ENCODE results near the gene POU6F1.

POU6F1 gene

DNA sequence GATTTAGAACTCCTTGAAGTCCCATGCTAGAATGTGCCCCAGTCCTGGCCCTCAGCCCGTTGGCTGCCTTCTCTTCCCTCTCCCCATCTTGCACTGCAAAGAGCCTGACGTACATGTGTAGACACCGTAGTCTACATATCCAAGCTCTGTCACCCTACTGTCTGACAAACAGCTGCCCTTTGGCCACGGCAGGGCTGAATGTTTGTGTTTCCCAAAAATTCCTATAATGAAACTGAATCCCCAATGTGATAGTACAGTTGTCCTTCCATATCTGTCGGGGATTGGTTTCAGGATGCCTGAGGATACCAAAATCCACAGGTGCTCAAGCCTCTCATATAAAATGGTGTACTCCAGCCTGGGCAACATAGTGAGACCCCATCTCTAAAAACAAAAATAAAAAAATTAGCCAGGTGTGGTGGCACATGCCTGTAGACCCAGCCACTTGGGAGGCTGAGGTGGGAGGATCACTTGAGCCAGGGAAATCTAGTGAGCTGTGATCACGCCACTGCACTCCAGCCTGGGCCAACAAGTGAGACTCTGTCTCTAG, 32.6 kb downstream of the POU6F1 start:
- peaks cover 6% of the 10 kb centered on the region for H3K27me3 Mint-ChIP-seq
- H3K9me3 Mint-ChIP-seq, result no peaks in the 10 kb centered on the region
- no peaks in the 10 kb centered on the region for H3K4me1 Mint-ChIP-seq
- no peak overlapping the region for H3K4me3 Mint-ChIP-seq
- H3K36me3 Mint-ChIP-seq, result no peaks in the 10 kb centered on the region
- CTCF ChIA-PET, result no interaction called here
- no peak for DNase-seq
- no peak overlapping the region for H3K27ac Mint-ChIP-seq

DNA sequence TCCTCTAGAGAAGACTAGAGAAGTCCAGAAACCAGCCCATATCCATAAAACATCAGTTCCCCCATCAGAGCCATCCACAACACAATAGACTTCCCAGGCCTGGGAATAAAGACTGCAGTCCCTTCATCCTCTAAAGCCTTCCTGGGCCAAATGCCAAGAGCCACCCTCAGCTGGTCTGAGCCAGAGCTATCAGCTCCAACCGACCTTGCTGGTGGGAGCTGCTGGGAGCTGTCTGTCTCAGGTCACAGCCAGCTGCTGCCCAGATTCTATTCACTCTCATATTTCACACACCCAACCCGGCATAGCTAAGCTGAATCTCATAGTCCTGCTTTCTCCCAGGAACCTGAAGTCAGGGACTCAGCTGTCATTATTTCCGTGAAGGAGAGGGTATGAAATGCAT, 34.0 kb downstream of the POU6F1 start:
- Mint-ChIP-seq H3K4me3 (no peak overlapping the region), H3K27me3 (peaks cover 6% of the 10 kb centered on the region), H3K4me1 (no peaks in the 10 kb centered on the region), H3K9me3 (no peaks in the 10 kb centered on the region), H3K36me3 (no peaks in the 10 kb centered on the region), H3K27ac (no peak overlapping the region)
- DNase-seq, result no peak
- CTCF ChIA-PET, result no interaction called here

DNA sequence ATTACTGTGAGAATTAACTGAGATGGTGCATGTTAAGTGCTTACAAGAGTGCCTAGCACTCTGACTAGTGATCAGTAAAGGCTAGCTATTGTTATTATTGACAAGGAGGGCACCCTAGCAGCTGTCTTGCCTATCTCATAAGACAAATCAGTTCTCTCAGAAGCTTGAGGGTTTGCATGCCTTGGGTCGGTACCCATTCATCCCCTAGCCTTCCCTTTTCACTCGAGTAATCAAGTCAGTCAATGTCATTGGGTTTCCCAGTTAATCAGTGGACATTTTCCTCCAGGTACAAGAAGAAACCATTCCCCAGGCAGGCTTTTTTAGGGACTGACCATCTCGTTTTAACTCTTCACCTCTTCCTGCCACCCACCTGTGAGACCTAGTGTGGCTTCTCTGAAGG, 34.5 kb downstream of the POU6F1 start:
- H3K27me3 Mint-ChIP-seq, result peaks cover 8% of the 10 kb centered on the region
- H3K27ac Mint-ChIP-seq, result no peak overlapping the region
- H3K4me3 Mint-ChIP-seq, result no peak overlapping the region
- no peaks in the 10 kb centered on the region for H3K4me1 Mint-ChIP-seq
- CTCF ChIA-PET, result no interaction called here
- H3K36me3 Mint-ChIP-seq, result no peaks in the 10 kb centered on the region
- H3K9me3 Mint-ChIP-seq, result no peaks in the 10 kb centered on the region
- no peak for DNase-seq

DNA sequence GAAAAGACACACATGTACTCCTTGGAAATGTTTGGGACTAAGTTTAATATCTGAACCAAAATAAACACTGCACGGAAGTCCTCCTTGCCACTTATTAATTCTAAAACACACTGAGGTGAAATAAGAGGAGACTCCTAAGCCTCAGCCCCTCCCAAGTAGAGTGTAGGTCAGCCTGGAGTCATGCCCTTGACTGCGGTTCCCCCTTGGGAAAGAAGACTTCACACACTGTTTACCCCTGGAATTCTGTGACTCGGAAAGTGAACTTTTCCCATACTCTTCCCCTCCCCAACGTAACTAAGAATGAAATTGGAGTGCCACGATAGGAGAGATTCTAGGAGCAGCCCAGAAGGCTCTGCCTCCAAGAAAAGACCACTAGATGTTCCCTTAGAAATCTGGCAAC, 36.3 kb downstream of the POU6F1 start:
- no peak overlapping the region for H3K27ac Mint-ChIP-seq
- no peaks in the 10 kb centered on the region for H3K4me1 Mint-ChIP-seq
- H3K36me3 Mint-ChIP-seq, result no peaks in the 10 kb centered on the region
- no peaks in the 10 kb centered on the region for H3K9me3 Mint-ChIP-seq
- no peak overlapping the region for H3K4me3 Mint-ChIP-seq
- H3K27me3 Mint-ChIP-seq, result peaks cover 10% of the 10 kb centered on the region
- DNase-seq, result no peak
- CTCF ChIA-PET, result no interaction called here

DNA sequence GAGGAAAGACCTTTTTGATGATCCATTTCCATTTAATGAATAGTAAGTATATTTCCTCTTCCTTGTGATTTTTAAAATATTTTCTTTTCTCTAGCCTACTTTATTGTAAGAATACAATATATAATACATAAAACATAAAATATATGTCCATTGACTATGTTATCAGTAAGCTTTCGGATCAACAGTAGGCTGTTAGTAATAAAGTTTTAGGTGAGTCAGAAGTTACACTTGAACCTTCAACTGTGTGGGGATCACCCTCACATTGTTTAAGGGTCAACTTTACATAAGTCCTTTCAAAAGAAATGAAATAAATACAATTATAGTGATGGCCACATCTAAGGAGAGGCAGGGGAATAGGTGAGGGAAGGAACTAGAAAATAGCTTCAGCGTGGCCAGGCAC, 40.0 kb downstream of the POU6F1 start:
- DNase-seq, result no peak
- no peak overlapping the region for H3K27ac Mint-ChIP-seq
- CTCF ChIA-PET, result no interaction called here
- H3K9me3 Mint-ChIP-seq, result no peaks in the 10 kb centered on the region
- no peaks in the 10 kb centered on the region for H3K36me3 Mint-ChIP-seq
- peaks cover 10% of the 10 kb centered on the region for H3K27me3 Mint-ChIP-seq
- H3K4me1 Mint-ChIP-seq, result peaks cover 2% of the 10 kb centered on the region
- H3K4me3 Mint-ChIP-seq, result no peak overlapping the region

DNA sequence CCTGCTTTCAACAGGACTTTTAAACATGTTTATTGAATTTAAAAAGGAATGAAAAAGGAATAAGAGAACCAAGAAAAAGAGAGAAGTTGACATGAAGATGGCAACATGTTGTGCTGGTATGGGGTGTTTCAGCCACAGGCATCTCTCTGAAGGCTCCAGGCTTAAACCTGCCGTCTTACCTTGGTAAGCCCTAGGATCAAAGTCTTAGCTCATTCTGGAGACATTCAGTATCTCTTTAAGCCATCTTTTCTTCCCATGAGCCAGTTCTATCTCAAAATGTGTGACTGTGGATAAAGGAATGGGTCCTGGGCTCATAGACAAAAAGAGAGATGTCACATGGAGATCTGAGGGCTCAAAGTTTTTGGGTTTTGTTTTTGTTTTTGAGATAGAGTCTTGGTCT, 43.4 kb downstream of the POU6F1 start:
- Mint-ChIP-seq H3K4me1 (peaks cover 8% of the 10 kb centered on the region), H3K27me3 (peaks cover 10% of the 10 kb centered on the region), H3K27ac (no peak overlapping the region), H3K9me3 (no peaks in the 10 kb centered on the region), H3K4me3 (peak overlapping the region; percentile 11), H3K36me3 (peaks cover 5% of the 10 kb centered on the region)
- DNase-seq, result no peak
- CTCF ChIA-PET, result no interaction called here

DNA sequence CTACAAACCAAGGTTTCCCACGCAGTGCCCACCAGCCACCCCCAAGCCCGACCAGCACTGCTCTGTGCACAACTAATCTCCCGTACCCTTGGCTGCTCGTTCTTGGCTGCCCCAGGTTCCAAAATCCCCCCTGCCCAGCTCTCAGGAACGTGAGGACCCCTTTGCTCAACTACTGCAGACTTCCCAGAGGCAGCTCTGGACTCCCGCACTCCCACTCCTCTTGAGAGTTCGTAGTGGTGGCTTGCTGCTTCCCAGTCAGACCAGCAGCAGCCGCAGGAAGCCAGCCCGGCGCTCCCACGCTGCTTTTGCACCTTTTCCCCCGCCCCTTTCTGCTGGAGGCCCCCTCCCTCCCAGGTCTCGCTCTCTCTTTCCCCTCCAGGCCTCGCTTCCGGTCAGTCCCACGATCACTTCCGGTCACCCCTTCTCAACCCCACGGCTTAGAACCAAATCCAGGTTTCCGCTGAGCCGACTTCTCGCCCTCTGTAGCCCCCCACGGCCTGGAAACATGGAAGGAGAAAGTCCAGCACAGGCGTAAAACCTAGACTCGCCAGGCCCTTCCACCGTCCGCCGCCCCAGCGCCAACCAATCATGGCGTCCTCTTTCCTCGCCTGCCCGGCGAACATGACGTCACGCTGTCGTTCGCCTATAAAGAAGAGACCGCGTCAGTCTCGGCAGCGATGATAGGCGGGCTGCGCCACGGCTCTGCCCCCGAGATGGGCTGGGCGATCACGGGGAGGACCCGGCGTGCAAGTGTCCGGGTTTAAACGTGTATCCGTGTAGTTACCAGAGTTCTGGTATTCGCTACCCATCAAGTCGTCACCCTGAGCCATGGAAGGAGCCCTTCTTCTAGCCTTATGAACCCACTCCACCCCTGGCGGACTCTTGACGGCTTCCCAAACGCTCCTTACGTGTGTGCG, 45.1 kb downstream of the POU6F1 start, which contains the start of gene TFCP2:
TSS of gene TFCP2 (minus strand) at position 621 of the 917 bp plus-strand sequence. CDS start 713 bp downstream, outside the sequence.
- H3K4me3 Mint-ChIP-seq, result peak within 1 kb of the TSS; percentile 63
- peaks cover 6% of the 10 kb centered on the region for H3K27me3 Mint-ChIP-seq
- no peaks in the 10 kb centered on the region for H3K9me3 Mint-ChIP-seq
- peaks cover 11% of the 10 kb centered on the region for H3K4me1 Mint-ChIP-seq
- H3K36me3 Mint-ChIP-seq, result peaks cover 9% of the 10 kb centered on the region
- CTCF ChIA-PET, result no interaction called here
- peak within 1 kb of the TSS; percentile 50 for H3K27ac Mint-ChIP-seq
- peak; percentile 97 for DNase-seq

DNA sequence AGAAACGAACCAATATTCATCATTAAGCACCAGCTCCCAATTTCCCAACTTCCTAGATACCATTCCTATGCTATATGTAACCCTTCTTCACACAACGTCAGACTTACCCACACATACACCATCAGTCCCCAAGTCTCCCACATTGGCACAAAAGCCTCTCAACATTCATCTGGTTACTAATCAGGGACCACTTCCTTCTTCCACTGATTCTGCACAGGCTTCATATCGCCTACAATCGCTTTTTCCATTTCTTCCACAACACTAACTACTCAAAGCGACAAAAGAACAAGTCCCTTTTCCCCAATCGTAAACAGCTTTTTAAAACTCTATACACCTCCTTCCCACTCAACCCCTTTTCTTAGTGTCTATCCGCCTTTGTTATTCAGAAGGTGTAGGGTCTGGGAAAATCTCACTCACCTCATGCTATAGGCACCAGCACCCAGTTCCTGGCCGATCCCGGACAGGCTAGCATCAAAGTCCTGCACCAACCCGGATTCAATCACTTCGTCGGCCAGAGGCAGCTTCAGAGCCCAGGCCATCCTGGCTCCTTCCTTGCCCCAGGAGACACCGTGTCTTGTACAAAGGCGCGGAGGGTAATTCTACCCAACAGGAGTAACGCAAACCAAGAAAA, 45.9 kb downstream of the POU6F1 start:
- no peak overlapping the region for H3K27ac Mint-ChIP-seq
- peaks cover 6% of the 10 kb centered on the region for H3K27me3 Mint-ChIP-seq
- no peak overlapping the region for H3K4me3 Mint-ChIP-seq
- H3K4me1 Mint-ChIP-seq, result peaks cover 13% of the 10 kb centered on the region
- H3K36me3 Mint-ChIP-seq, result peaks cover 12% of the 10 kb centered on the region
- no peak for DNase-seq
- CTCF ChIA-PET, result interaction anchor here (0.7 kb wide), 1 partner anchor 58 kb away, joined by 3 read pairs; no protein-coding TSS in a partner anchor
- no peaks in the 10 kb centered on the region for H3K9me3 Mint-ChIP-seq

DNA sequence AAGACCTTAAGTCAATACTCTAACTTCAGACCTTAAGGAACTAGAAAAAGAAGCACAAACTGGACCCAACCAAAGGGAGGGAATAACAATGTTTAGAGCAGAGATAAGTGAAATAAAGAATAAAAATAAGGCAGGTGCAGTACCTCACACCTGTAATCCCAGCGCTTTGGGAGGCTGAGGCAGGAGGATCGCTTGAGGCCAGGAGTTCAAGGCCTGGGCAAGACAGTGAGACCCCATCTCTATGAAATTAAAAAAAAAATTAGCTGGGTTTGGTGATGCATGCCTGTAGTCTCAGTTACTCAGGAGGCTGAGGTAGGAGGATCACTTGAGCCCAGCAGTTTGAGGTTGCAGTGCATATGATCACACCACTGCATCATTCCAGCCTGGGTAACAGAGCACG, 54.1 kb downstream of the POU6F1 start:
- Mint-ChIP-seq H3K4me3 (no peak overlapping the region), H3K36me3 (peaks cover 31% of the 10 kb centered on the region), H3K27me3 (no peaks in the 10 kb centered on the region), H3K27ac (no peak overlapping the region), H3K9me3 (no peaks in the 10 kb centered on the region), H3K4me1 (peaks cover 16% of the 10 kb centered on the region)
- no peak for DNase-seq
- CTCF ChIA-PET, result no interaction called here

DNA sequence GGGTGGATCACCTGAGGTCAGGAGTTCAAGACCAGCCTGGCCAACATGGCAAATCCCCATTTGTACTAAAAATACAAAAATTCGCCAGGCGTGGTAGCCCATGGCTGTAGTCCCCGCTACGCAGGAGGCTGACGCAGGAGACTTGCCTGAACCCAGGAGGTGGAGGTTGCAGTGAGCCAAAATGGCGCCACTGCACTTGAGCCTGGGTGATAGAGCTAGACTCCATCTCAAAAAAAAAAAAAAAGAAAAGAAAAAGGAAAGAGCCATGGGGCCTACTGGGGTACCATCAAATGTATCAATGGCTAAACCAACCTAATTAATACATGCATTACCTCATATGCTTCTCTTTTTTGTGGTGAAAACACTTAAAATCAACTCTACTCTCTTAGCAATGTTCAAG, 55.6 kb downstream of the POU6F1 start:
- H3K4me3 Mint-ChIP-seq, result no peak overlapping the region
- no peak overlapping the region for H3K27ac Mint-ChIP-seq
- no peaks in the 10 kb centered on the region for H3K9me3 Mint-ChIP-seq
- H3K4me1 Mint-ChIP-seq, result peaks cover 13% of the 10 kb centered on the region
- no peak for DNase-seq
- peaks cover 30% of the 10 kb centered on the region for H3K36me3 Mint-ChIP-seq
- CTCF ChIA-PET, result no interaction called here
- no peaks in the 10 kb centered on the region for H3K27me3 Mint-ChIP-seq

DNA sequence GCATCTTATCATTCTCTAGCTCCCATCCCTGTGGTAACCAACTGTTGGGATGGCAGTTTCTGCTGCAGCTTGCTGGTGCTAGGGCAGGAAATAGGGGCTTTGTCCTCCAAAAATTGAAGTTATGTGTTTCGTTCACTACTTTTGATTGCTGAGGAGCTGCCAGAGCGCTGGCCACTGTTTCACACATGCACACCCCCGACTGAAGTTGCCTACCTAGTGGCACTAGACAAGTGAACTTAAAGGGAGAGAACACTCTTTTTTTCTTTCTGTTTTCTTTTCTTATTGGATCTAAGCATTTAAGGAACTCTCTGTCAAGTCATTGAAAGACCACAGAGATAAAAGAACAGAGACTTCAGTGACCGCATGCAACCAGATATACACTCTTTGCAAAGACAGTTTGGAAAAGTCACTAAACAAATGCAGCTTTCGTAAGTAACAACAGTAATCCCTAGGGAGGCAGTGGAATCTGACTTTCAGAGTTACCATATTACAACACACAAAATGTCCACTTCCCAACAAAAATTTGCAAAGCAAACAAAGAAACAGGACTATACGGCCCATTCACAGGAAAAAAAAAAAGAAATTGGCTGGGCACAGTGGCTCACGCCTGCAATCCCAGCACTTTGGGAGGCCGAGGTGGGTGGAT, 56.9 kb downstream of the POU6F1 start:
- CTCF ChIA-PET, result no interaction called here
- H3K4me3 Mint-ChIP-seq, result no peak overlapping the region
- DNase-seq, result no peak
- no peaks in the 10 kb centered on the region for H3K27me3 Mint-ChIP-seq
- H3K36me3 Mint-ChIP-seq, result peaks cover 27% of the 10 kb centered on the region
- no peaks in the 10 kb centered on the region for H3K9me3 Mint-ChIP-seq
- no peak overlapping the region for H3K27ac Mint-ChIP-seq
- H3K4me1 Mint-ChIP-seq, result peaks cover 11% of the 10 kb centered on the region

DNA sequence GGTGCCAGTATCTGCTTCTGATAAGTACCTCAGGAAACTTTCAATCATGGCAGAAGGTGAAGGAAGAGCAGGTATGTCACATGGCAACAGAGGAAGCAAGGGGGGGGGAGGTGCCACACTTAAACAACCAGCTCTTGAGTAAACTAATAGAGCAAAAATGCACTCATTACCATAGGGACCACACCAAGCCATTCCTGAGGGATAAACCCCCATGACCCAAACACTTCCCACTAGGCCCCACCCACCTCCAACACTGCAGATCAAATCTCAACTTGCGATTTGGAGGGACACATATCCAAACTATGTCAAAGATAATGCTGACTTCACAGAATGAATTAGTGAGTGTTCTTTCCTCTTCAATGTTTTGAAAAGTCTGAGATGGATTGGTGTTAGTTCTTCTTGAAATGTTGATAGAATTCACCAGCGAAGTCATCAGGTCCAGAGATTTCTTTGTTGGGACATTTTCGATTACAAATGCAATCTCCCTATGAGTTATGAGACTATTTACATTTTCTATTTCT, 61.6 kb downstream of the POU6F1 start:
- CTCF ChIA-PET, result no interaction called here
- Mint-ChIP-seq H3K27ac (no peak overlapping the region), H3K36me3 (peaks cover 10% of the 10 kb centered on the region), H3K27me3 (no peaks in the 10 kb centered on the region), H3K4me1 (peaks cover 9% of the 10 kb centered on the region), H3K9me3 (no peaks in the 10 kb centered on the region), H3K4me3 (no peak overlapping the region)
- DNase-seq, result no peak

DNA sequence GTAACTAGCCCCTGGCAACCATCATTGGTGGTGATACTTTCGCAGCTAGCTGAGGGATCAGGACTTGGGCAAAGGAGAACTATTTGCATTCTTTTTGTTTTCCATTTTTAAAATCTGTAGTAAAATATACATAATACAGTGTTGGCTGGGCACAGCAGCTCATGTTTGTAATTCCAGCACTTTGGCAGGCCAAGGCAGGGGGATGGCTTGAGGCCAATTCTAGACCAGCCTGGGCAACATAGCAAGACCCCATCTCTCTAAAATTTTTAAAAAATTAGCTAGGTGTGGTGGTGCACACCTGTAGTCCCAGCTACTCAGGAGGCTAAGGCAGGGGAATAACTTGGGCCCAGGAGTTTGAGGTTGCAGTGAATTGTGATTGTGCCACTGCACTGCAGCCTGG, 64.9 kb downstream of the POU6F1 start:
- no peaks in the 10 kb centered on the region for H3K9me3 Mint-ChIP-seq
- DNase-seq, result no peak
- no peak overlapping the region for H3K4me3 Mint-ChIP-seq
- H3K27ac Mint-ChIP-seq, result no peak overlapping the region
- CTCF ChIA-PET, result no interaction called here
- H3K27me3 Mint-ChIP-seq, result no peaks in the 10 kb centered on the region
- H3K36me3 Mint-ChIP-seq, result peaks cover 3% of the 10 kb centered on the region
- H3K4me1 Mint-ChIP-seq, result peaks cover 6% of the 10 kb centered on the region

DNA sequence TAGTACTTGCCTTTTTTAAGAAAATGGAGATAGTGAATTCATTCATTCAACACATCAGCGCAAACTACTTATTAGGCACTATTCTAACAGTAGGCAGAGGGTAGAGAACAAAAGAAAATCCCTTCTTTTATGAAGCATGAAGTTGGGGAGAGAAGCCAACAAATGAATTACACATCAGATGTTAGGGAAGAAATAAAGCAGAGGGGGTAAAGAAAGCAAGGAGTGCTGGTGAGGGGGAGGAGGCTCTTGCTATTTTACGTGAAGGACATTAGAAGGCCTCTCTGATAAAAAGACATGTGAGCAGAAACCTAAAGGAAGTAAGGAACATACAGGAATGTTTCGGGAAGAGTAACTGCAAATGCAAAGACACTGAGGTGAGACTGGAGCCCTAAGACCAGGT, 67.1 kb downstream of the POU6F1 start:
- CTCF ChIA-PET, result no interaction called here
- H3K9me3 Mint-ChIP-seq, result no peaks in the 10 kb centered on the region
- H3K36me3 Mint-ChIP-seq, result no peaks in the 10 kb centered on the region
- no peak overlapping the region for H3K27ac Mint-ChIP-seq
- DNase-seq, result no peak
- H3K4me1 Mint-ChIP-seq, result peaks cover 5% of the 10 kb centered on the region
- H3K4me3 Mint-ChIP-seq, result no peak overlapping the region
- H3K27me3 Mint-ChIP-seq, result no peaks in the 10 kb centered on the region
